ENCODE data around the gene SHC2. TPM values are rescaled to one million over a fixed set of nuclear protein-coding genes. Genes with fewer than 3 reads are reported as not detected.

The SHC2 gene
- total RNA-seq, 1 experiment from 2014 or later, result 2.4 TPM

GRCh38 chr19:495081-495401 is 34.2 kb upstream of the SHC2 start:
- Histone ChIP-seq H3K4me3 (ENCODE audit: low read depth, low read length) (no peak overlapping the region), H3K27me3 (replicated peaks; ENCODE audit: control insufficient read depth, insufficient read depth, low read length) (no peaks in the 10 kb centered on the region), H3K9me3 (no peaks in the 10 kb centered on the region), H3K4me1 (no peaks in the 10 kb centered on the region; the same call in 1 of the 2 replicates), H3K36me3 (ENCODE audit: control insufficient read depth, insufficient read depth, low read length) (no peaks in the 10 kb centered on the region)
- BruUV-seq (replicated peaks), result no TSS peak
- no peak overlapping the region for H3K27ac Mint-ChIP-seq (ENCODE audit: unreplicated experiment)
- CTCF ChIA-PET, result interaction anchor here (0.6 to 1.9 kb wide), 3 partner anchors 12 to 138 kb away, joined by 3 to 9 read pairs (median 4); no protein-coding TSS in a partner anchor
- no peak overlapping the region for H3K4me3 Mint-ChIP-seq (ENCODE audit: unreplicated experiment)
- peaks cover 5% of the 10 kb centered on the region for H3K27me3 Mint-ChIP-seq (ENCODE audit: insufficient read depth, unreplicated experiment)
- H3K4me1 Mint-ChIP-seq (ENCODE audit: low read depth, unreplicated experiment), result peaks cover 14% of the 10 kb centered on the region
- H3K9me3 Mint-ChIP-seq (ENCODE audit: unreplicated experiment), result peaks cover 11% of the 10 kb centered on the region
- intact Hi-C loops (cut with micrococcal nuclease; ENCODE audit: unreplicated experiment), result no loop called here
- H3K36me3 Mint-ChIP-seq (ENCODE audit: insufficient read depth, unreplicated experiment), result peaks cover 15% of the 10 kb centered on the region
- POLR2A ChIA-PET, result no interaction called here
- TF ChIP-seq CTCF (IDR thresholded peaks at IDR 0.05; ENCODE audit: insufficient read depth in 1 of 2, low read depth in 1 of 2, low read length in 1 of 2, severe bottlenecking in 1 of 2, unreplicated experiment in 1 of 2), result no peak
- DNase-seq, result no peak

- intact Hi-C loops (cut with micrococcal nuclease; ENCODE audit: unreplicated experiment), result no loop called here
- no TSS peak for BruUV-seq (replicated peaks)
- peaks cover 4% of the 10 kb centered on the region for H3K27me3 Mint-ChIP-seq (ENCODE audit: insufficient read depth, unreplicated experiment)
- Histone ChIP-seq H3K4me1 (peaks cover 4% of the 10 kb centered on the region; the same call in 1 of the 2 replicates), H3K36me3 (ENCODE audit: control insufficient read depth, insufficient read depth, low read length) (no peaks in the 10 kb centered on the region), H3K4me3 (ENCODE audit: low read depth, low read length) (no peak overlapping the region), H3K27me3 (replicated peaks; ENCODE audit: control insufficient read depth, insufficient read depth, low read length) (no peaks in the 10 kb centered on the region), H3K9me3 (no peaks in the 10 kb centered on the region)
- ChIA-PET POLR2A (no interaction called here), CTCF (interaction anchor here (0.6 to 1.9 kb wide), 2 partner anchors 12 to 138 kb away, joined by 3 to 9 read pairs; no protein-coding TSS in a partner anchor)
- peaks cover 19% of the 10 kb centered on the region for H3K36me3 Mint-ChIP-seq (ENCODE audit: insufficient read depth, unreplicated experiment)
- H3K9me3 Mint-ChIP-seq (ENCODE audit: unreplicated experiment), result peaks cover 11% of the 10 kb centered on the region
- no peak for DNase-seq
- H3K4me1 Mint-ChIP-seq (ENCODE audit: low read depth, unreplicated experiment), result peaks cover 12% of the 10 kb centered on the region
- H3K4me3 Mint-ChIP-seq (ENCODE audit: unreplicated experiment), result peak overlapping the region; percentile 51
- no peak for TF ChIP-seq CTCF (IDR thresholded peaks at IDR 0.05; ENCODE audit: insufficient read depth in 1 of 2, low read depth in 1 of 2, low read length in 1 of 2, severe bottlenecking in 1 of 2, unreplicated experiment in 1 of 2)
- peak overlapping the region; percentile 47 for H3K27ac Mint-ChIP-seq (ENCODE audit: unreplicated experiment)
Measured at GRCh38 chr19:494171-495080, 33.6 kb upstream of the SHC2 start.

GRCh38 chr19:493391-494170 is 32.7 kb upstream of the SHC2 start:
- no peak for DNase-seq
- H3K4me3 ChIP-seq (ENCODE audit: low read depth, low read length), result no peak overlapping the region
- no peak for TF ChIP-seq CTCF (IDR thresholded peaks at IDR 0.05; ENCODE audit: insufficient read depth in 1 of 2, low read depth in 1 of 2, low read length in 1 of 2, severe bottlenecking in 1 of 2, unreplicated experiment in 1 of 2)
- ChIA-PET CTCF (no interaction called here), POLR2A (no interaction called here)
- no TSS peak for BruUV-seq (replicated peaks)
- H3K36me3 ChIP-seq (ENCODE audit: control insufficient read depth, insufficient read depth, low read length), result no peaks in the 10 kb centered on the region
- H3K4me1 ChIP-seq, result peaks cover 5% of the 10 kb centered on the region; the same call in 1 of the 2 replicates
- H3K27ac Mint-ChIP-seq (ENCODE audit: unreplicated experiment), result peak overlapping the region; percentile 47
- peaks cover 19% of the 10 kb centered on the region for H3K36me3 Mint-ChIP-seq (ENCODE audit: insufficient read depth, unreplicated experiment)
- intact Hi-C loops (cut with micrococcal nuclease; ENCODE audit: unreplicated experiment), result no loop called here
- H3K9me3 ChIP-seq, result no peaks in the 10 kb centered on the region
- no peaks in the 10 kb centered on the region for H3K27me3 ChIP-seq (replicated peaks; ENCODE audit: control insufficient read depth, insufficient read depth, low read length)
- H3K4me3 Mint-ChIP-seq (ENCODE audit: unreplicated experiment), result peak overlapping the region; percentile 51
- peaks cover 11% of the 10 kb centered on the region for H3K9me3 Mint-ChIP-seq (ENCODE audit: unreplicated experiment)
- H3K27me3 Mint-ChIP-seq (ENCODE audit: insufficient read depth, unreplicated experiment), result no peaks in the 10 kb centered on the region
- H3K4me1 Mint-ChIP-seq (ENCODE audit: low read depth, unreplicated experiment), result peaks cover 7% of the 10 kb centered on the region
